ENCODE results near the gene PRR14. TPM values are rescaled to one million over a fixed set of nuclear protein-coding genes. Genes with fewer than 3 reads are reported as not detected.

Gene PRR14
- total RNA-seq, 1 donor from 2014 or later = 22.6 TPM

GRCh38 chr16:30664616-30665109 is 13.9 kb downstream of the PRR14 start:
- Histone ChIP-seq H3K4me3 (ENCODE audit: low read depth, low read length) (no peak overlapping the region), H3K27me3 (ENCODE audit: control insufficient read depth, insufficient read depth, low read length) (no peaks in the 10 kb centered on the region), H3K36me3 (ENCODE audit: control insufficient read depth, insufficient read depth, low read length) (peaks cover 4% of the 10 kb centered on the region)
- no peak for TF ChIP-seq CTCF (IDR thresholded peaks at IDR 0.05; ENCODE audit: insufficient read depth, low read length, poor library complexity, severe bottlenecking)
- no peak for DNase-seq (ENCODE audit: low read depth)

- no peak for TF ChIP-seq CTCF (IDR thresholded peaks at IDR 0.05; ENCODE audit: insufficient read depth, low read length, poor library complexity, severe bottlenecking)
- Histone ChIP-seq H3K36me3 (ENCODE audit: control insufficient read depth, insufficient read depth, low read length) (peaks cover 4% of the 10 kb centered on the region), H3K27me3 (ENCODE audit: control insufficient read depth, insufficient read depth, low read length) (no peaks in the 10 kb centered on the region), H3K4me3 (ENCODE audit: low read depth, low read length) (no peak overlapping the region)
- DNase-seq (ENCODE audit: low read depth) = no peak
Measured at GRCh38 chr16:30665155-30665829, 14.5 kb downstream of the PRR14 start.

- H3K4me3 ChIP-seq (ENCODE audit: low read depth, low read length) = no peak overlapping the region
- peaks cover 4% of the 10 kb centered on the region for H3K36me3 ChIP-seq (ENCODE audit: control insufficient read depth, insufficient read depth, low read length)
- H3K27me3 ChIP-seq (ENCODE audit: control insufficient read depth, insufficient read depth, low read length) = no peaks in the 10 kb centered on the region
- no peak for DNase-seq (ENCODE audit: low read depth)
- TF ChIP-seq CTCF (IDR thresholded peaks at IDR 0.05; ENCODE audit: insufficient read depth, low read length, poor library complexity, severe bottlenecking) = no peak
Measured at GRCh38 chr16:30665830-30666190, 15.1 kb downstream of the PRR14 start.

GRCh38 chr16:30666681-30667080 is 15.9 kb downstream of the PRR14 start:
- peaks cover 4% of the 10 kb centered on the region for H3K36me3 ChIP-seq (ENCODE audit: control insufficient read depth, insufficient read depth, low read length)
- H3K27me3 ChIP-seq (ENCODE audit: control insufficient read depth, insufficient read depth, low read length) = no peaks in the 10 kb centered on the region
- H3K4me3 ChIP-seq (ENCODE audit: low read depth, low read length) = no peak overlapping the region
- no peak for TF ChIP-seq CTCF (IDR thresholded peaks at IDR 0.05; ENCODE audit: insufficient read depth, low read length, poor library complexity, severe bottlenecking)
- no peak for DNase-seq (ENCODE audit: low read depth)

GRCh38 chr16:30667361-30667905 is 16.7 kb downstream of the PRR14 start:
- H3K36me3 ChIP-seq (ENCODE audit: control insufficient read depth, insufficient read depth, low read length) = peaks cover 4% of the 10 kb centered on the region
- no peak overlapping the region for H3K4me3 ChIP-seq (ENCODE audit: low read depth, low read length)
- TF ChIP-seq CTCF (IDR thresholded peaks at IDR 0.05; ENCODE audit: insufficient read depth, low read length, poor library complexity, severe bottlenecking) = no peak
- no peaks in the 10 kb centered on the region for H3K27me3 ChIP-seq (ENCODE audit: control insufficient read depth, insufficient read depth, low read length)
- DNase-seq (ENCODE audit: low read depth) = no peak

- TF ChIP-seq CTCF (IDR thresholded peaks at IDR 0.05; ENCODE audit: insufficient read depth, low read length, poor library complexity, severe bottlenecking) = no peak
- Histone ChIP-seq H3K36me3 (ENCODE audit: control insufficient read depth, insufficient read depth, low read length) (peaks cover 4% of the 10 kb centered on the region), H3K4me3 (ENCODE audit: low read depth, low read length) (no peak overlapping the region), H3K27me3 (ENCODE audit: control insufficient read depth, insufficient read depth, low read length) (no peaks in the 10 kb centered on the region)
- DNase-seq (ENCODE audit: low read depth) = no peak
Measured at GRCh38 chr16:30668393-30668792, 17.6 kb downstream of the PRR14 start.
